ENCODE results near the gene TEX29.

GRCh38 chr13:111382411-111382810 is 62.0 kb downstream of the TEX29 start:
- TF ChIP-seq CTCF (IDR thresholded peaks at IDR 0.05) = no peak
- TF ChIP-seq POLR2A (IDR thresholded peaks at IDR 0.05) = no peak

All from testis (tissue), 2 donors.